GM10266 (cell line): ENCODE measurements around the gene DACT2.
"Not testable (repeated sequence)": the region's sequence is repeated elsewhere in the genome, so short reads cannot be mapped to it uniquely, and the experiment has no call there.

ENCODE experiments used
- DNase-seq: peaks from one replicate; pipeline ENCODE4 v3.0.0; 2012; ENCODE audit errors: extremely low spot score
- TF ChIP-seq, protein P1 (sequence below): IDR thresholded peaks from 2 replicates; pipeline ENCODE4 v1.5.1; 2012; ENCODE audit warnings: mild to moderate bottlenecking, low read depth; ENCODE audit not compliant: control insufficient read depth, insufficient read depth; ENCODE audit errors: missing control alignments

Gene DACT2

DNA sequence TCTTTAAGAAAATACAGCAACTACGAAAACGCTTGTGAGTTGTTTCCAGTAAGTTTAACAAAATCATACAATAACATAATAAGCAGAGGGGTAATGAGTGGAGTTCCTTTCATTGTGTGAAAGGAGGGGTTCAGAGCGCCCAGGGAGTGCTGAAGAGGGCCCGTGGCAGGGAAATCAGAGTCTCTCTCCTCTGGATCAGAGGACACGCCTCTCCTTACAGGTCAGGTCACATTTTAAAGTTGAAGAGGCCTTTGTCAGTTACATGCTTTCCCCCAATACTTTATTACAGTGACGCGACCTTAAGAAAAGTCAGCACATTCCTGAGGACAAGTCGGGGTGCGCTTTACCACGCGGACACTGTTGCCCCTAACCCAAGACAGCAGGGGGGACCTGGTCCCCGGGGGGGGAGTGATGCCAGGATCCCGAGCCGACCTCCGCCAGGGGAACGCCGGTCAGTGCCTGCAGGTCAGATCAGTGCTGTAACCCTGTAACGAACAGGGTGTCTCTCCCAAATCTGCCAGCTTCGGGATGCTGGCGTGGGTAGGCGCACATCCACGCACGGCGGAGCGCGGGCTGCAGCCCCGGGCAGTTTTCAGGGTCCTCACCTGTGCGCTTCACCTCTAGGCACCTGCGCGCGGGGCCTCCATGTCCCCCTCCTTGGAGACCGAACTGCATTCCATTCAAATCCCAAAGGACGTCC is 848 bp downstream of the DACT2 start:
- TF ChIP-seq, protein P1, sequence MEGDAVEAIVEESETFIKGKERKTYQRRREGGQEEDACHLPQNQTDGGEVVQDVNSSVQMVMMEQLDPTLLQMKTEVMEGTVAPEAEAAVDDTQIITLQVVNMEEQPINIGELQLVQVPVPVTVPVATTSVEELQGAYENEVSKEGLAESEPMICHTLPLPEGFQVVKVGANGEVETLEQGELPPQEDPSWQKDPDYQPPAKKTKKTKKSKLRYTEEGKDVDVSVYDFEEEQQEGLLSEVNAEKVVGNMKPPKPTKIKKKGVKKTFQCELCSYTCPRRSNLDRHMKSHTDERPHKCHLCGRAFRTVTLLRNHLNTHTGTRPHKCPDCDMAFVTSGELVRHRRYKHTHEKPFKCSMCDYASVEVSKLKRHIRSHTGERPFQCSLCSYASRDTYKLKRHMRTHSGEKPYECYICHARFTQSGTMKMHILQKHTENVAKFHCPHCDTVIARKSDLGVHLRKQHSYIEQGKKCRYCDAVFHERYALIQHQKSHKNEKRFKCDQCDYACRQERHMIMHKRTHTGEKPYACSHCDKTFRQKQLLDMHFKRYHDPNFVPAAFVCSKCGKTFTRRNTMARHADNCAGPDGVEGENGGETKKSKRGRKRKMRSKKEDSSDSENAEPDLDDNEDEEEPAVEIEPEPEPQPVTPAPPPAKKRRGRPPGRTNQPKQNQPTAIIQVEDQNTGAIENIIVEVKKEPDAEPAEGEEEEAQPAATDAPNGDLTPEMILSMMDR, result no peak
- no peak for DNase-seq

DNA sequence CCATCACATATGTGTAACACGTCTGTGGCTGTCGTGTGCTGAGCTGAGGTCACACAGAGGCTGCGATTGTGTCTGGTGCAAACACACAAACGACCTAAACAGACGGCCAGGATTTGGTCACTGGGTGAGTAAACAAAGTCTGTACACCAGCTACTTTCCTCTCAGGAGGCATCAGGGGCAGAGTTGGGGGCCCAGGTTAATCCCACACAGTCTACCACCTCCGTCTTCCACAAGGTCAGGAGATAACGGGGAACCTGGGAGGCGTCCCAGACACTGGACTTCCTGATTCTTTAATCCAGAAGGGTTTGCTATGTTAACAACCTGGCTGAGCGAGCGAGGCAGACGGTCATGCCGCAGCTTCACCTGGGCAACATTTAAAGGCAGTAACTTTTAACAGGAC is 1.5 kb downstream of the DACT2 start:
- no peak for DNase-seq
- TF ChIP-seq, protein P1, result no peak

DNA sequence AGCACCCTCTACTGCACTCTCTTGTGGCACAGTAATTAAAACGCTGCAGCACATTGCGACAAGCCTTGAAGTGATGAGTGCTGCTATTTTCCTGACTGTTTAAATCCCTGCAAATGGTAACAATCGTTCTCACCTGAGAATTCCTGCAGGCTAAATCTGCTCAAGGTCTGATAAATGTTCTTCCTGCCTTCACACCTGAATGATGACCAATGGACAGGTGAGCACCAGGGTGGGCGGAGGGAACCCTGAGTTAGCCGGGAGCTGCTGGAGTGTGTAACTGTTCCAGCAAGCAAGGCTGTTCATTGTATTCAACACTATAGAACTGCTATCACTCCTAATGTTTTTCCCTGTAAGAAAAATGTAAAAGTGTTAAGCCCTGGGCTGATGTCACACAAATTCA is 4.0 kb downstream of the DACT2 start:
- TF ChIP-seq, protein P1, result no peak
- no peak for DNase-seq

DNA sequence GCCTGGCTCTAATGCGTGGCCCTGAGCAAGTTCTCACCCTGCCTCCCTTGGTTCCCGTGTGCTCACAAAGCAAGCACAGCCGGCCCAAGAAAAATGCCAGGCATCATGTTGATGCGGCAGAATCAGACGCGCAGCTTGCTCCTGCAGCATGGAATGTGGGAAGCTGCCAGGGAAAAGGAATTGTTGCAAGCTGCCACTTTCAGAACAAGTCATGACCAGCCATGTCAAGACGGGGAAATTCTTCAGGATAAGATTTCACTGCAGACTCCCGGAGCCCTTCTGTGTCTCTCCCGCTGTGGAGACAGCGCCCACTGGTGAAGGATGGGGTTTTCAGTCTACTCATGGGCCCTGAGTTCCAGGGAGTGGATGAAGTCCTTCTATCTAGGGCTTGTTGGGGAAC is 4.6 kb downstream of the DACT2 start:
- DNase-seq, result no peak
- TF ChIP-seq, protein P1, result no peak

DNA sequence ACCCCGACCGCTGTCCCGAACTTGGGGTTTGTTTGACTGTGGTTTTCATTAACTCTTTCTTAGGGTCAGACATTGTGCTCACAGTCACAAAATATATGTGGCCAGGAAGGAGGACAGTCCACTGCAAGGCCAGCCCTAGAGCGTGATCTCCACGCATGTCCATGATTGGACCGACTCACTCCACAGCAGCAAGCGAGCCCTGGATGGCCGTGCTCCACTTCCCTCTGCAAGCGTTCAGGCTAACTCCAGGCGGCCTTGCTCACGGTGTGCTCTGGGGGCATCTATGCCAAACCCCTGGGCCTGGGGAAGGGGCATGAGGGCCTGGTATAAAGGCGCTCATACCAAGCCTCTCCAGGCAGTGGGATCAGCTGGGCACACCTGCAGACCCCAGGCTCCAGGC is 5.6 kb downstream of the DACT2 start:
- TF ChIP-seq, protein P1, result no peak
- no peak for DNase-seq

DNA sequence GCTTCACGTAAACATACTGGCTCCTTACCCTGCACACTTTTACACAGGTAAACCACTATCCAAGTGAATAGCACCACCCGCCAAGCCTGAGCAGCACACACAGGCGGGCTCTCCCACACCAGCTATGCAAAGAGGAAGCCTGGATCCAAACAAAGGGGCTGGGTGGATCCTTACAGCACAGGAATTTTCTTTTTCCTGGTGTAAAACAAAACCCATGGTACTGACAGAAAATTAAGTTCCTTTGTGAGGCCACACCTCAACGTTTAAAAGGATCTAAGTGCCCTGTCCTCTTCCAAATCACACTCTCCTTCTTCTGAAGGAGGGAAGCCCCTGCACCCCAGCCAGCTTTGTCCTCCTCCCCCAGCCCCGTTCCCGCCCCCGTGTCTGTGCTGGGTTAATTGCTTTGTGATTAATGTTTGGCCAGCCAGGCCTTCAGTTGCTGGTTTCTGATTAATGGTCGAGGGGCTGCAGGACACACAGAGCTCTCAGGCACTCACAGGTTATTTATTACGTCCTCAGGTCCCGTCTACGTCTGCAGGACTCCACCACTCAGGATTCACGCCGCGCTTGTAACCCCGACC is 6.1 kb downstream of the DACT2 start:
- TF ChIP-seq, protein P1, result no peak
- DNase-seq, result no peak

DNA sequence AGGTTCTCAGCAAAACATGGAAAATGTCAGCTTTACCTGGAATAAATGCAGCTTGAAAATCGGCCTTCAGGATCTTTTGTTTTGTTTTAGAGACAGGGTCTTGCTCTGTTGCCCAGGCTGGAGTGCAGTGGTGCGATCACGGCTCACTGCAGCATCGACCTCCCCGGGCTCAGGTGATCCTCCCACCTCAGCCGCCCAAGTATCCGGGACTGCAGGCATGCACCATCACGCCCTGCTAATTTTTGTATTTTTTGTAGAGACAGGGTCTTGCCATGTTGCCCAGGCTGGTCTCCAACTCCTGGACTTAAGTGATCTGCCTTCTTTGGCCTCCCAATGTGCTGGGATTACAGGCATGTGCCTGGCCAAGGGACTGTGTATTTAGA is 7.5 kb downstream of the DACT2 start:
- not testable (repeated sequence) for DNase-seq
